ENCODE results near the gene WNT7B.

- TF ChIP-seq CTCF (IDR thresholded peaks at IDR 0.05) (no peak), EP300 (IDR thresholded peaks at IDR 0.05; ENCODE audit: borderline replicate concordance in 1 of 2, low read depth in 1 of 2, low read length in 1 of 2) (no peak), FOXM1 (IDR thresholded peaks at IDR 0.05; ENCODE audit: low read depth) (no peak), JUND (IDR thresholded peaks at IDR 0.05) (no peak), EZH2phosphoT487 (IDR thresholded peaks at IDR 0.05; ENCODE audit: borderline replicate concordance, low read depth) (no peak), POLR2AphosphoS5 (IDR thresholded peaks at IDR 0.05; ENCODE audit: low read depth, low read length) (no peak), GABPA (IDR thresholded peaks at IDR 0.05; ENCODE audit: low read depth) (no peak), USF2 (IDR thresholded peaks at IDR 0.05; ENCODE audit: borderline replicate concordance, low read depth, low read length) (no peak), SMC3 (IDR thresholded peaks at IDR 0.05; ENCODE audit: low read depth, low read length) (no peak), REST (IDR thresholded peaks at IDR 0.05; ENCODE audit: low read depth, low read length) (no peak), YY1 (IDR thresholded peaks at IDR 0.05; ENCODE audit: low read depth) (no peak), NFIC (IDR thresholded peaks at IDR 0.05; ENCODE audit: borderline replicate concordance) (no peak), MAX (IDR thresholded peaks at IDR 0.05; ENCODE audit: low read depth) (no peak), USF1 (IDR thresholded peaks at IDR 0.05; ENCODE audit: borderline replicate concordance, low read depth) (no peak)
Measured at GRCh38 chr22:45929649-45930048, 47.3 kb downstream of the WNT7B start.
